GM18868 (cell line): Measurements from ENCODE around the gene RET.
A peak's percentile ranks its signal among the peaks of the same experiment; 100 is the strongest.

Experiments
- ATAC-seq: cut with Tn5 transposase; IDR thresholded peaks from one replicate; pipeline ENCODE4 v1.9.1; 2021; ENCODE audit warnings: mild to moderate bottlenecking, moderate library complexity; ENCODE audit not compliant: unreplicated experiment

The RET gene

DNA sequence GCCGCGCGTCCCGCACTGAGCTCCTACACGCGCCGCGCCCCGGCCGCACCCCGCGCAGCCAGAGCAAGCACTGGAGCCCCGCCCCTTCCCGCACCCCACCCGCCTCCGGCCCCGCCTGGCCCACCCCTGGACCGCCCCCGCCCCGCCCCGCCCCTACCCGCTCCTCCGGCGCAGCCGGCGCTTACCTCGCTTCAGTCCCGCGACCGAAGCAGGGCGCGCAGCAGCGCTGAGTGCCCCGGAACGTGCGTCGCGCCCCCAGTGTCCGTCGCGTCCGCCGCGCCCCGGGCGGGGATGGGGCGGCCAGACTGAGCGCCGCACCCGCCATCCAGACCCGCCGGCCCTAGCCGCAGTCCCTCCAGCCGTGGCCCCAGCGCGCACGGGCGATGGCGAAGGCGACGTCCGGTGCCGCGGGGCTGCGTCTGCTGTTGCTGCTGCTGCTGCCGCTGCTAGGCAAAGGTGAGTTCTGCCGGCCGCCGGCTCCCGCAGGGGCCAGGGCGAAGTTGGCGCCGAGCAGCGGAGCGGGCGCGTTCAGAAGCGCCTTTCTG is at the start of gene RET:
Gene RET, plus strand, starts transcription at position 194 of the 545 bp plus-strand sequence. Its CDS starts 190 bp downstream, at position 384.
- ATAC-seq: no peak

DNA sequence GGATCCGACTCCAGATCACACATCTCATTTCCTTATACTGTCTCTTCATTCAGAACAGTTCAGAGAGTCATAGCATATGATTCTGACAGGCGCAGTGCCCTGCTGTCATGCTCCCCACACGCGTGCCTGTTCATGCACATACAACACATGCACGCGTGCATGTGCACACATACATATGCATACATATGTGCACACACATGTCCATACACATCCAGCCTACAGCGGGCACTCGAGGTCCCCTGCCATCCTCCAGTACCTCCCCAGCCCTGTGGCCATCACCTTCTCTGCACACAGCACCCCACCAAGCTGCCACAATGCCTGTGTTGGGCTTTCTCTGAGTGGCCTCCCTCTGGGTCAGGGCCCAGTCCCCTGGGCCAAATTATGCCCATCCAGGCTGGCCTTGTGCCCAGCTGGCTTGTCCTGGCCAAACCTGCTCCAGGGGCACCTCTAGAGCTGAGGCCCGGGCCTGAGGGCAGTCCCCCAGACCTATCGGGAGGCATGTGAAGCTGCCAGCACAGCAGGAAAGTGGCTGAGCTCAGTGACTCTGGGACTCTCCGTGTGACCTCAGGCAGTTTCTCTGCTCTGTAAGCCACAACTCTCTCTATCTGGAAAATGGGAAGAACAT is 49.4 kb upstream of the RET start:
- ATAC-seq: no peak

DNA sequence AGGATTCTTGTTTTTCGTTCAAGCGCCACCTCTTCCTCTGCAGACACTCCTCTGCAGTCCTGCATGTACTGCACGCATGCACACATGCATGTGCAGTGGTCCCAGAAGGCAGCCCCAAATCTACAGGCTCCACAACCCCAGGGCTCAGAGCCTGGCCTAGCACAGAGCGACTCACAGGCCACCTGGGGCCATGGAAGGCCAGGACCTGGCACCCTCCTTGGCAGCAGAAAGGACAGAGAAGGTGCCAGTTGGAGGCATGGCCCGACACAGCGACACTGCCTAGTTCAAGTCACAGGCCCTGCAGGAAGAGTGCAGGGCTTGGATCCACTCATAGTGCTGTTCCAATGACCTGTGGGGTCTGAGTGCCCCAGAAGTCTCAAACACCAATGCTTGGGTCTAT is 48.7 kb upstream of the RET start:
- no peak for ATAC-seq

- no peak for ATAC-seq
These were observed 47.8 kb upstream of the RET start for GRCh38 chr10:43029043-43029442.

DNA sequence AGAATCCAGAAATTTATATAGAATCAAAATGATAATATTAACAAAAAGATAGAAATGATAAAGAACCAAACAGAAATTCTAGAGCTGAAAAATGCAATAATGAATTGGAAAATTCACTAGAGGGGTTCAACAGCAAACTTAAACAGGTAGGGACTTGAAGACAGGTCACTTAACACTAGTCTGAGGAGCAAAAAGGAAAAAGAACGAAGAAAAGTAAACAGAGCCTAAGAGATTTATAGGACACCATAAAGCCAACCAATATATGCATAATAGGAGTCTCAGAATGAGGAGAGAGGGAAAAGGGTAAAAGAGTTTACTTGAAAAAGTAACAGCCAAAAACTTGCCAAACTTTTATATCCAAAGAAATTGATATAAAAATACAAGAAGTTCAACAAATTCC is 44.3 kb upstream of the RET start:
- ATAC-seq: no peak

GRCh38 chr10:43035800-43036199 is 41.1 kb upstream of the RET start:
- no peak for ATAC-seq

DNA sequence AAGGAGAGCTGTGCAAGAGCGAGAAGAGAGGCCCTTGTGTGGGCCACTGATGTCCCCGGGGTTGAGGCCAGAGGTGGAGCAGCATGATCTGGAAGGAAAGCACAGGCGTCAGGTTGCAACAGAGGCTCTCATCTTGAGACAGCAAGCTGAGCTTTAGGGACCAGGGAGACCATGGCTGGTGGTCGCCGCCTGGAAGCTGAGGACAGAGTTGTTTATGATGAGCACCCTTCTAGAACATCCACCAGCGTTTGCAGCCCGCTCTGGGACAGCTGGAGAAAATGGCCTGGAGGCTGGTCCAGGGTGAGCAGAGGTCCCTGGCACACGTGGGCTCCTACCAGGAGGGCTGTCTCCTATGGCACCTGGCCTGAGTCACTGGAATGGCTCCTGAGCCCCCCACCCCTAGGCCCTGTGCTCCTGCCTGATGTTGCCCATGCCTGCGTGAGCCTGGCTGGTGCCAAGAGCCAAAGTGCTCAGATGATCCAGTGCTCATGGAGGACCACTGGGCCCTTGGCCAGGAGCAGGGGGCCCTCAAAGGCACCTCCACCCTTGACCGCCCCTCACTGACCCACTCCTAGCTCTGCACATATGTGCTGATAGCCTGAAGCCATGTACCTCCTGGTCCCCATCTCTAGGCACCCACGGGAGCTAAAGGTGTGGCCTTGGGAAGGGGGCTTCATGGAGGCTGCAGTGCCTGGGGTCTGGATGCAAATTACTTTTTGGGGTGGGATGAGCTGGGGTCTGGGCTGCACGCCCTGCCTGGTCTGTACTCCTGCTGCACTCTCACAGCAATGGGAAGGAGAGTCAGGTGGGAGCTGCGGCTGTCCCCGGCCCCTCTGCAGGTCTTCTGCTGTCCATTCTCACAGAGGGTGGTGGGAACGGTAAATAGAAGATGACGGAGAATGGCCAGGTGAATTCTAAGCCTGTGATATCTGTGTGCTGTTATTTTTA is 40.1 kb upstream of the RET start:
- ATAC-seq: no peak

GRCh38 chr10:43037440-43037839 is 39.4 kb upstream of the RET start:
- no peak for ATAC-seq

DNA sequence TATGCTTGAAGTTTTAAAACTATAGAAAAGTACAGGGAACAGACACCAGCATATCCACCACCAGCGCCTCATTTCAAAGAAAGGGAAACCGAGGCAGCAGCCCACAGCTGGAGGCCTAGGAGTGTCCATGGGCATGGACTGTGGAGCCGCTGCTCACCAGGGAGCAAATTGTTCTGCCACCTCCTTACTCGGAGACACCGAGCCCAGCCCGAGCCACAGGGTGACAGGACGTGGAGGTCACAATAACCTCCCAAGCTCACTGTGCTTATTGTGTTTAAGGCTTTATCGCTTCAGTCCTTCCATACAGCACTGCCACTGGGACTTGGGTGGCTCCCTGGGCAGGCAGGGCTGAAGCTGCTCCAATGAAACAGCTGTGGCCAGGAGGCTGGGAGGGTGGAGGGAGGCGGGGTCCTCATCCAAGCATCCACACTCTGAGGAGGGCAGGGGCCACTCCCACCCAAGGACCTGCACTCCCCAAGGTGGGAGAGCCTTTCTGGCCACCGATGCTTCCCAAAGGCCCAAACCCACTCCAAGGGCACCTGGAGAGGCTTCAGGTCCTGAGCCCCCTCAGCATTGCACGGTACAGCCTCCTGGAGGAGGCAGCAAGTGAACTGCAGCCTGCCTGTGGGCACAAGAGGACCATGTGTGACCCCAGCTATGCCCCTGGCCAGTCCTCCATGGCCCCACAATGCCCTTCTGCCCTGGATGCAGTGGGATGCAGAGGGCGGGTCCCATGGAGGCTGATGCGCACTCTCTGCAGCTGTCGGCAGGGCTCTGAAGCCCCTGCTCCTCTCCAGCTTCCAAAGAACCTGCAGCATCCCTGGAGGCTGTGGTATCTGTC is 38.7 kb upstream of the RET start:
- ATAC-seq: no peak

GRCh38 chr10:43038783-43039623 is 37.9 kb upstream of the RET start:
- no peak for ATAC-seq

DNA sequence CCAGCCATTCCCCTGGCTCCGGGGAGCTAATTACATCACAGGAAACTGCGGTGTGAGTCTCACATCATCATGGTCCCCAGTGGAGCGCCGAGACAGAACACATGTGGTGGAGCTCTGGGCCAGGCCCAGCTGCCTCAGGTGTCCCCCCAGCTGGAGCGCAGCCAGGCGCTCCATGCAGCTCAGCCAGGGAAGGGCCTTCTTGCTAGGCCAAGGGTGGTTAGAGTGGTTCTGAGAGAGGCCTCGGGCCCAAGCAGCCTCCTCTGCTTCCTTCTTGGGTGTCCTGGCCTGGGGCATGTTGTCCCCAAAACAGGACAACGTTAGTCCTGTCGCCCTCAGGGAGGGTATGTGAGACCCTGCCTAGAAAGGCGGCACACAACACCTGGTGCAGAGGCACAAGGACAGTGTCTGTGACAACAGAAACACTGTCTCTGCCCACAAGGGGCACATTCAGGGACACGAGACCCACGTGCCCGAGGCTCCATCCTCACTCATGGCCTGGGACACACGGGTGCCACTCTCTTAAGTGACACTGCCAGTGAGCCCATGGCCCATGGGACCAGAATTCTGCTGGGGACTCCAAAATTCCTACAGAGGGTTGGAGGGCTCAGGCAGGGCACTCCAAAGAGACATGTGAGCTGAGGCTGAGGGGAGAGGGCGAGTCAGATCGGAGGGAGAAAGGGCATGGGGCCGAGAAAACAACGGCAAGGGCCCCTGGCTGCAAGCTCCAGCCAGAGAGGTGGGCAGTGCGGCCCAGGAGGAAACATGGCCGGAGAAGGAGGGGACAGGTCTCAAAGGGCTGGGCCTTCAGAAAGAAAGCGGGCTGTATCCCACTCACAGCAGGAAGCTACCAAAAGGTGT is 37.0 kb upstream of the RET start:
- peak; percentile 45 for ATAC-seq

- no peak for ATAC-seq
These were observed 36.2 kb upstream of the RET start for GRCh38 chr10:43040482-43041256.

DNA sequence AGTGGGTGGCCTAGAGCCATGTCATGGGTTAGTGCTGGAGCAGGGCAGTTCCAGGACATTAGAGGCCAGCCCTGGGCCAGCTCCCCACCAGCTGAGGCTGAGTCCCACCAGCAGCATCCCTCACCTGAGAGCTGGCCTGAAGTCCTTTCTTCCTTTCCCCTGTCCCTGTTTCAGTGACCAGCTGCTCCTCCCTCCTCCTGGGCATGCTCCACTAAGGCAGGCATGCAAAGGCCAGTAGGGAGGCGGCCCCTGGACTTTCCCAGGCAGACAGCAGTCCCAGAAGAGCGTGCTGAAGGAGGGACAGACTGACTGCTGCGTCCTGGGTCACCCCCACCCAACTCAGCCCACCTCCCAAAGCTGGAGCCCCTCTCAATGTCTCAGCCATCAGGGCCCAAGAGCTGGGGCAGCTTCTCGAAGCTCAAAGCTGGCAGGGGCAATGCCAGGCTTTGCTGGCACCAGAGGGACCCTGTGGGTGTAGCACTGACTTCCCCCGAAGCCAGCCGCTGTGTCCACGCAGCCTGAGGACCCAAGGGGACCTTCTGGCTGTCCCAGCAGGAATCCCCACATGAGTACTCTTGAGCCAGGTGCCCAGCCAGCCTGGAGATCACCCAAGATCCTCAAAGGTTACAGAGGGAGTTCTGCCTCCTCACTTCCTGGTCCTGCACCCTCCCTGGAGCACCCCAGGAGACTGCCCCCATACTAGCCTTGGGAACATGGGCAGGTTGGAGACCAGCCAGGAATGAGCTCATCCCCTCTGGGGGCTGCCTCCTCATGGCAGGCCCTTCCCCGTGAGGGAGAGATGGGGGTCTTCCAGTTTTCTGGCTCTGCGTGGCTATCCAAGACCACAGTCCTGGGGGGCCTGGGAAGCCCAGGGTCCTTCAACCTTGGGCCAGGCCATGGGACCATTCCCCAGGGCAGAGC is 35.2 kb upstream of the RET start:
- ATAC-seq: no peak

DNA sequence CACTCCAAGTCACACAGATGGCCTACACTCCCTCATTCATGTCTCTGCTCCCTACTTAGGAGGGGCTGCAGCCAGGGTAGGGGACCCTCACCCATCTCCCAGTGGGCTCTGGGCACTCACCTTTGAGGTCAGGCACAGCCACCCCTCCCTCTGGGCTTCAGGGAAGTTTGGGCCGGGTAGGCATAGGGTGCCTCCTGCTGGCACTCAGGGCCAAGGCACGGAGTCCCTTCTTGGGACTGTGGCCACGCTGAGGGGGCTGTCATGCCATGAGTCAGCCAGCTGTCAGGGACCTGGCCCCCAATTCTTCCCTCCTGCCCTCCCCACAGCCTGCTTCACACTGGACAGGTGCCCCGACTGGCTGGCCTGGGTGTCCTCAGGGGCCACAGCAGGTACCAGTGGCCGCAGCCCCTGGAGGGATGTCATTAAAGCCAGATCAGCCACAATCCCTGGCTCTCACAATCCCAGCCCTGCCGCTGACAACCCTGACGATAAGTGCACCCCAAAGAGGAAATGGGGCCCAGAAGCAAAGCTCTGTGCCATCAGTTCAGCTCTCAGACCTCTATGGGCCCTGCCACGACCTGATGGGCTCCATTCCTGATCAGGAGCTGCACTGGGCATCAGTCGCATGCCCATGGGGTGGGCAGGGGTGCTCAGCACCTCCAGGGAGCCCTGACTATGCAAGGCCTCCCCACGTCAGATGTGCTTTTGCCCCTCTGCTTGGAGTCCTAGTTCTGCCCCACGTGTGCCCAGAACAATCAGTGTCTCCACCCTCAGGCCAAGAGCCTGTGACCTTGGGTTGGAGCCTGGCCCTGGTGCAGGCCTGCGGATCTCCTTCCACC is 34.1 kb upstream of the RET start:
- ATAC-seq: no peak

- no peak for ATAC-seq
These were observed 33.5 kb upstream of the RET start for GRCh38 chr10:43043342-43043772.

GRCh38 chr10:43043773-43044447 is 33.0 kb upstream of the RET start:
- ATAC-seq: no peak
